ENCODE results near the gene VSTM4.

The VSTM4 gene

GRCh38 chr10:48996329-48996728 is 119.0 kb downstream of the VSTM4 start:
- no peak overlapping the region for H3K4me3 ChIP-seq (ENCODE audit: severe bottlenecking)
- no peaks in the 10 kb centered on the region for H3K4me1 ChIP-seq (ENCODE audit: insufficient read depth, poor library complexity, severe bottlenecking)
- H3K9me3 ChIP-seq (ENCODE audit: severe bottlenecking), result no peaks in the 10 kb centered on the region
- H3K36me3 ChIP-seq (ENCODE audit: low read depth), result no peaks in the 10 kb centered on the region
- ATAC-seq (ENCODE audit: low read depth) (no peak), DNase-seq (ENCODE audit: low spot score) (no peak)
- no peaks in the 10 kb centered on the region for H3K27me3 ChIP-seq (ENCODE audit: insufficient read depth, poor library complexity, severe bottlenecking)
- no peak overlapping the region for H3K27ac ChIP-seq (ENCODE audit: poor library complexity, severe bottlenecking)
- TF ChIP-seq CTCF (IDR thresholded peaks at IDR 0.05; ENCODE audit: poor library complexity, severe bottlenecking), result no peak

GRCh38 chr10:48993627-48994026 is 121.7 kb downstream of the VSTM4 start:
- Histone ChIP-seq H3K9me3 (ENCODE audit: severe bottlenecking) (no peaks in the 10 kb centered on the region), H3K36me3 (ENCODE audit: low read depth) (no peaks in the 10 kb centered on the region), H3K4me1 (ENCODE audit: insufficient read depth, poor library complexity, severe bottlenecking) (no peaks in the 10 kb centered on the region), H3K4me3 (ENCODE audit: severe bottlenecking) (no peak overlapping the region), H3K27ac (ENCODE audit: poor library complexity, severe bottlenecking) (no peak overlapping the region), H3K27me3 (ENCODE audit: insufficient read depth, poor library complexity, severe bottlenecking) (no peaks in the 10 kb centered on the region)
- DNase-seq (ENCODE audit: low spot score), result no peak
- no peak for TF ChIP-seq CTCF (IDR thresholded peaks at IDR 0.05; ENCODE audit: poor library complexity, severe bottlenecking)
- no peak for ATAC-seq (ENCODE audit: low read depth)

- no peaks in the 10 kb centered on the region for H3K27me3 ChIP-seq (ENCODE audit: insufficient read depth, poor library complexity, severe bottlenecking)
- H3K4me3 ChIP-seq (ENCODE audit: severe bottlenecking), result no peak overlapping the region
- no peaks in the 10 kb centered on the region for H3K9me3 ChIP-seq (ENCODE audit: severe bottlenecking)
- H3K36me3 ChIP-seq (ENCODE audit: low read depth), result no peaks in the 10 kb centered on the region
- DNase-seq (ENCODE audit: low spot score), result no peak
- H3K4me1 ChIP-seq (ENCODE audit: insufficient read depth, poor library complexity, severe bottlenecking), result no peaks in the 10 kb centered on the region
- TF ChIP-seq CTCF (IDR thresholded peaks at IDR 0.05; ENCODE audit: poor library complexity, severe bottlenecking), result no peak
- no peak overlapping the region for H3K27ac ChIP-seq (ENCODE audit: poor library complexity, severe bottlenecking)
- no peak for ATAC-seq (ENCODE audit: low read depth)
Measured at GRCh38 chr10:48990226-48990625, 125.1 kb downstream of the VSTM4 start.

GRCh38 chr10:48985621-48986158 is 129.6 kb downstream of the VSTM4 start:
- no peaks in the 10 kb centered on the region for H3K4me1 ChIP-seq (ENCODE audit: insufficient read depth, poor library complexity, severe bottlenecking)
- ATAC-seq (ENCODE audit: low read depth) (peak; percentile 10; the same call in 1 of the 3 replicates), DNase-seq (ENCODE audit: low spot score) (no peak)
- H3K36me3 ChIP-seq (ENCODE audit: low read depth), result no peaks in the 10 kb centered on the region
- TF ChIP-seq CTCF (IDR thresholded peaks at IDR 0.05; ENCODE audit: poor library complexity, severe bottlenecking), result no peak
- no peaks in the 10 kb centered on the region for H3K9me3 ChIP-seq (ENCODE audit: severe bottlenecking)
- H3K27me3 ChIP-seq (ENCODE audit: insufficient read depth, poor library complexity, severe bottlenecking), result no peaks in the 10 kb centered on the region
- no peak overlapping the region for H3K4me3 ChIP-seq (ENCODE audit: severe bottlenecking)
- no peak overlapping the region for H3K27ac ChIP-seq (ENCODE audit: poor library complexity, severe bottlenecking)

GRCh38 chr10:48983648-48984351 is 131.5 kb downstream of the VSTM4 start:
- no peak for ATAC-seq (ENCODE audit: low read depth)
- DNase-seq (ENCODE audit: low spot score), result no peak
- Histone ChIP-seq H3K36me3 (ENCODE audit: low read depth) (no peaks in the 10 kb centered on the region), H3K4me1 (ENCODE audit: insufficient read depth, poor library complexity, severe bottlenecking) (no peaks in the 10 kb centered on the region), H3K4me3 (ENCODE audit: severe bottlenecking) (no peak overlapping the region), H3K27me3 (ENCODE audit: insufficient read depth, poor library complexity, severe bottlenecking) (no peaks in the 10 kb centered on the region), H3K27ac (ENCODE audit: poor library complexity, severe bottlenecking) (no peak overlapping the region), H3K9me3 (ENCODE audit: severe bottlenecking) (no peaks in the 10 kb centered on the region)
- TF ChIP-seq CTCF (IDR thresholded peaks at IDR 0.05; ENCODE audit: poor library complexity, severe bottlenecking), result no peak
